ENCODE data around the gene PHLDB1.
"Not testable (repeated sequence)": the region's sequence is repeated elsewhere in the genome, so short reads cannot be mapped to it uniquely, and the experiment has no call there.

Gene PHLDB1

DNA sequence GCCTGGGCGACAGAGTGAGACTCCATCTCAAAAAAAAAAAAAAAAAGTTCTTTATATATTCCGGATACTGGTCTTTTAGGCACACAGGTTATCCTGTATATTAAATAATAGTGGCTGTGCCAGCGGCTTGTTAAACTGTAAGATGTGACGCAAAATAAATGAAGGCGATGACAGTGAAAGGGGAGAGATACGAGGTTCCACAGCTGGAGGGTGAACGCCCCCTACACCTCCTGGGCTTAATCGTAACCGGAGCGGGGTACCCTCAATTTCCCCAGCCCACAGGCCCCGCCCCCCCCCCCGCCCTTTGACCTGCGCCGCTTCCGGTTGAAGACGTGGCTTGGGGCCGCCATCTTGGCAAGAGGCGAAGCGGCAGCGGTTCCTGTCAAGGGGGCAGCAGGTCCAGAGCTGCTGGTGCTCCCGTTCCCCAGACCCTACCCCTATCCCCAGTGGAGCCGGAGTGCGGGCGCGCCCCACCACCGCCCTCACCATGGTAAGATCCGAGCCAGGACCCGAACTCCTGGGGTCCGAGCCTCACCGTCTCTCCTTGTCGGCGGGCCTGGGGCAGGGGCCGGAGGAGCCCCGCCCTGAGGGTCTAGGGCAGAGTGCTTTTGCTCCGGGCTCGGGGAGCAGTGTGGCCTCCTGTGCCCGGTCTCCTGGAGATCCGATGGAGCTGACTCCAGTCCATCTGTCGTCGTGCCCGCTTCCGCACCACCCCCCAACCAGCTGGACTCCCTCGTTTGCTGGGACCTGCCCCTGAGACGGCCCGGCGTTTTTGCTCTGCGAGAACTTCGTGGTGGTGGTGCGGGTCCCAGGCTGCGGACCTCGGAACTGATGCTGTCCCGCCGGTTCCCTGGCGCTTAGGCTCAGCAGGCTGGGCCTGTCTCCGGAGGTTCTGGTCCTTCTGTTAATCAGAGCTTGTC, 35.1 kb upstream of the PHLDB1 start, which contains the start of gene ARCN1:
Gene ARCN1, plus strand, starts transcription at position 349 of the 920 bp plus-strand sequence. Its CDS starts 139 bp downstream, at position 488.
- in situ Hi-C loops (cut with MboI; ENCODE audit: low sequenced_read_pairs, unreplicated experiment), result no loop called here
- peak; percentile 92 for DNase-seq (ENCODE audit: low spot score)

DNA sequence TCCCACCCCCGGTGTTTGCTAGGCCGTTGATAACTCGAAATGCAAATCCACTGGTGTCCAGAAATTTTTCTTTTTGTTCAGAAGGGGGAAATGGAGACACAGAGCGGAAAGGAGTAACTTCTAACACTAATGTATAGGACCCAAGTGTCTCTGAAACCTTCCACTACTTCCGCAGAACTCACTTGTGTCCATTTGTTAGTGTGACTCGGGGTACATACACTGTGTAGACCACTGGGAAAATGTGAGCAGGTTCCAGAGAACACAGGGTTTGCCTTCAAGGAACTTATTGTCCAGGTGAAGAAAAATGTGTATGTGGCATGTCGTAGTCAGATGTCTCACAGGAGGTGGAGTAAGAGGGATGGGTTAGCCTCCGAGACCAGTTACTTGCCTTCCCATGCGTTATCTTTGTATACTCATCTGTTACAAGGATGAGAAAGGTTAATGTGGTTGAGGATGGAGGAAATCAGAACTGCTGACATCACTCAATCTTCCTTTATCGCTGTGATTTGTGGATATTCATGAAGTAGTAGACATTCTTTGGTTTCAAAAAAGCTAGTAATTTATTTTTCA, 34.3 kb upstream of the PHLDB1 start:
- in situ Hi-C loops (cut with MboI; ENCODE audit: low sequenced_read_pairs, unreplicated experiment), result no loop called here
- DNase-seq (ENCODE audit: low spot score), result peak; percentile 41
- TF ChIP-seq, protein P1, sequence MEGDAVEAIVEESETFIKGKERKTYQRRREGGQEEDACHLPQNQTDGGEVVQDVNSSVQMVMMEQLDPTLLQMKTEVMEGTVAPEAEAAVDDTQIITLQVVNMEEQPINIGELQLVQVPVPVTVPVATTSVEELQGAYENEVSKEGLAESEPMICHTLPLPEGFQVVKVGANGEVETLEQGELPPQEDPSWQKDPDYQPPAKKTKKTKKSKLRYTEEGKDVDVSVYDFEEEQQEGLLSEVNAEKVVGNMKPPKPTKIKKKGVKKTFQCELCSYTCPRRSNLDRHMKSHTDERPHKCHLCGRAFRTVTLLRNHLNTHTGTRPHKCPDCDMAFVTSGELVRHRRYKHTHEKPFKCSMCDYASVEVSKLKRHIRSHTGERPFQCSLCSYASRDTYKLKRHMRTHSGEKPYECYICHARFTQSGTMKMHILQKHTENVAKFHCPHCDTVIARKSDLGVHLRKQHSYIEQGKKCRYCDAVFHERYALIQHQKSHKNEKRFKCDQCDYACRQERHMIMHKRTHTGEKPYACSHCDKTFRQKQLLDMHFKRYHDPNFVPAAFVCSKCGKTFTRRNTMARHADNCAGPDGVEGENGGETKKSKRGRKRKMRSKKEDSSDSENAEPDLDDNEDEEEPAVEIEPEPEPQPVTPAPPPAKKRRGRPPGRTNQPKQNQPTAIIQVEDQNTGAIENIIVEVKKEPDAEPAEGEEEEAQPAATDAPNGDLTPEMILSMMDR (IDR thresholded peaks at IDR 0.05; ENCODE audit: borderline replicate concordance, control extremely low read depth, extremely low read depth, insufficient read depth, missing control alignments), result no peak

More for the DNA sequence above, 35.1 kb upstream of the PHLDB1 start, which contains the start of gene ARCN1:
- TF ChIP-seq, protein P1 (IDR thresholded peaks at IDR 0.05; ENCODE audit: borderline replicate concordance, control extremely low read depth, extremely low read depth, insufficient read depth, missing control alignments), result peak; percentile 6

DNA sequence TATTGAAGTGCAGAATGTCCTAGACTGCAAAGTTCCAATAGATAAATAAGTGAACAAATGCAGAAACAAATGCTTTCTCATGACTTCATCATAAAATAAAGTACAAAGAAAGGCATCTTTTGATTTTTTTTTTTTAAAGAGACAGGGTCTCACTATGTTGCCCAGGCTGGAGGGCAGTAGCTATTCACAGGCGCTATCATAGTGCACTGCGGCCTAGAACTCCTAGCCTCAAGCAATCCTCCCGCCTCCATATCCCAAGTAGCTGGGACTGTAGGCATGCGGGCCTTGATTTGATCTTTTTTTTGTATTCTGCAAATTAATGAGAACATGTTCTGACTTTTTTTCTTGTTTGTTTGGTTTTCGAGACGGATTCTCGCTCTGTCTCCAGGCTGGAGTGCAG, 32.8 kb upstream of the PHLDB1 start:
- TF ChIP-seq, protein P1 (IDR thresholded peaks at IDR 0.05; ENCODE audit: borderline replicate concordance, control extremely low read depth, extremely low read depth, insufficient read depth, missing control alignments), result no peak
- DNase-seq (ENCODE audit: low spot score), result no peak
- in situ Hi-C loops (cut with MboI; ENCODE audit: low sequenced_read_pairs, unreplicated experiment), result no loop called here

DNA sequence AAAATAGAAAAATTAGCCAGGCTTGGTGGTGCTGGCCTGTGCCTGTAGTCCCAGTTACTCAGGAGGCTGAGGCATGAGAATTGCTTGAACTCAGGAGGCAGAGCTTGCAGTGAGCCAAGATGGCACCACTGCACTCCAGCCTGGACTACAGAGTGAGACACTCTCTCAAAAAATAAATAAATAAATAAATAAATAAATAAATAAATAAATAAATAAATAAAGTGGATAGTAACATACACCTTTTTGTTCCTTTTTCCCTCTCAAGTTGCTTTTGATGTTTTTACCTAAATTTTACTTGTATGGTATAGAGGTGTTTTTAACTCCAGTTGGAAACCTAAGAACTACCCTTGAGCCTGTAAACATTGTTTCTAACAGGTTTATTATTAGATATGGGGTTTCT, 29.4 kb upstream of the PHLDB1 start:
- DNase-seq (ENCODE audit: low spot score); in situ Hi-C loops (cut with MboI; ENCODE audit: low sequenced_read_pairs, unreplicated experiment): not testable (repeated sequence)

DNA sequence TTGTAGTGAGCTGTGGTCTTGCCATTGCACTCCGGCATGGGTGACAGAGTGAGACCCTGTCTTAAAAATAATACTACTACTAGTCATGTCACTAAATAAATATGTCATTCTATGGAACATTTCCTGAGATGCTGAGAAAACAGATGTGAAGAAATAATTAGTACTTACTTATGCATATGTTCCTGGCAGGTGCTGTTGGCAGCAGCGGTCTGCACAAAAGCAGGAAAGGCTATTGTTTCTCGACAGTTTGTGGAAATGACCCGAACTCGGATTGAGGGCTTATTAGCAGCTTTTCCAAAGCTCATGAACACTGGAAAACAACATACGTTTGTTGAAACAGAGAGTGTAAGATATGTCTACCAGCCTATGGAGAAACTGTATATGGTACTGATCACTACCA, 26.4 kb upstream of the PHLDB1 start:
- in situ Hi-C loops (cut with MboI; ENCODE audit: low sequenced_read_pairs, unreplicated experiment), result no loop called here
- TF ChIP-seq, protein P1 (IDR thresholded peaks at IDR 0.05; ENCODE audit: borderline replicate concordance, control extremely low read depth, extremely low read depth, insufficient read depth, missing control alignments), result no peak
- no peak for DNase-seq (ENCODE audit: low spot score)

DNA sequence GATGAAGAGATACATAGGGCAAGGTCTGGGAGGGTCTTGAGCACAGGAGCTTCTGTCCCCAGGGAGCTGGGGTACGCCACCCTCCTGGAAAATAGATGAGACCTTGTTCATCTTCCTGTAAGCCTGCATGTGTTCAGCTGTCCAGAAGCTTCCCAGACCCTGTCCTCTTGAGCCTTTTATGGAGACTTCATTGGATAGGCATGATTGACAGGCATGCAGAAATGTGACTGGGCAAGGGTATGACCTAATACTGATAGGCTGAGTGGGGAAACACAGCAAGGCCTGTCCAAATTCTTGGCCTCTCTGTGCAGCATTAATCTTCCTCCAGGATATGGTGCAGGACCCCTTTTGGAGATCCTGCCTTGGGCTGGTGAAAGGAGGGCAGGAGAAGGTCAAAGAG, 19.5 kb upstream of the PHLDB1 start:
- in situ Hi-C loops (cut with MboI; ENCODE audit: low sequenced_read_pairs, unreplicated experiment), result no loop called here
- TF ChIP-seq, protein P1 (IDR thresholded peaks at IDR 0.05; ENCODE audit: borderline replicate concordance, control extremely low read depth, extremely low read depth, insufficient read depth, missing control alignments), result no peak
- no peak for DNase-seq (ENCODE audit: low spot score)
